Loucy (cell line): Measurements from ENCODE around the gene POP4.

Experiments used
- EZH2phosphoT487 ChIP-seq: fragments of 200-600 bp; IDR thresholded peaks from 2 replicates; pipeline ENCODE4 v1.6.1; 2018; ENCODE audit warnings: antibody characterized with exemption, mild to moderate bottlenecking, moderate library complexity, borderline replicate concordance
- TF ChIP-seq, protein P1 (sequence below): fragments of 200-600 bp; sonication (generic); conservative IDR thresholded peaks from 2 replicates; pipeline ENCODE4 v1.5.1; 2014; ENCODE audit warnings: mild to moderate bottlenecking, antibody characterized with exemption, low read length

DNA sequence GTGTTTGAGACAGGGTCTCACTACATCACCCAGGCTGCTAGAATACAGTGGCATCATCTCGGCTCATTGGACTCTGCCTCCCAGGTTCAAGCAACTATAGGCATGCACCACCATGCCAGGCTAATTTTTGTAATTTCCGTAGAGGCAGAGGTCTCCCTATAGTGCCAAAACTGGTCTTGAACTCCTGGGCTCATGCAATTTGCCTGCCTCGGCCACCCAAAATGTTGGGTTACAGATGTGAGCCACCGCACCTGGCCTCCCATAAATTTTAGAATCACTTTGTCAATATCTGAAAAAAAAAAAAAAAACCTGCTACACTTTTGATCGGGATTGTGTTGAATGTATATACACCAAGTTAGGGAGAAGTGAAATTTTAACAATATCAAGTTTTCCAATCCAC lies 47.3 kb downstream of the POP4 start:
- TF ChIP-seq, protein P1, sequence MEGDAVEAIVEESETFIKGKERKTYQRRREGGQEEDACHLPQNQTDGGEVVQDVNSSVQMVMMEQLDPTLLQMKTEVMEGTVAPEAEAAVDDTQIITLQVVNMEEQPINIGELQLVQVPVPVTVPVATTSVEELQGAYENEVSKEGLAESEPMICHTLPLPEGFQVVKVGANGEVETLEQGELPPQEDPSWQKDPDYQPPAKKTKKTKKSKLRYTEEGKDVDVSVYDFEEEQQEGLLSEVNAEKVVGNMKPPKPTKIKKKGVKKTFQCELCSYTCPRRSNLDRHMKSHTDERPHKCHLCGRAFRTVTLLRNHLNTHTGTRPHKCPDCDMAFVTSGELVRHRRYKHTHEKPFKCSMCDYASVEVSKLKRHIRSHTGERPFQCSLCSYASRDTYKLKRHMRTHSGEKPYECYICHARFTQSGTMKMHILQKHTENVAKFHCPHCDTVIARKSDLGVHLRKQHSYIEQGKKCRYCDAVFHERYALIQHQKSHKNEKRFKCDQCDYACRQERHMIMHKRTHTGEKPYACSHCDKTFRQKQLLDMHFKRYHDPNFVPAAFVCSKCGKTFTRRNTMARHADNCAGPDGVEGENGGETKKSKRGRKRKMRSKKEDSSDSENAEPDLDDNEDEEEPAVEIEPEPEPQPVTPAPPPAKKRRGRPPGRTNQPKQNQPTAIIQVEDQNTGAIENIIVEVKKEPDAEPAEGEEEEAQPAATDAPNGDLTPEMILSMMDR: no peak
- TF ChIP-seq EZH2phosphoT487: no peak
